ENCODE data around the gene ZNF524.

GRCh38 chr19:55598034-55598433 is 2.1 kb upstream of the ZNF524 start:
- no peak for TF ChIP-seq REST (IDR thresholded peaks at IDR 0.05; ENCODE audit: insufficient read depth in 1 of 2, low read depth in 2 of 2, low read length in 2 of 2)
- TF ChIP-seq POLR2AphosphoS5 (IDR thresholded peaks at IDR 0.05; ENCODE audit: low read depth, low read length), result no peak
- no peak for TF ChIP-seq TAF1 (IDR thresholded peaks at IDR 0.05; ENCODE audit: borderline replicate concordance, insufficient read depth, low read length)
